Stimulated activated CD4-positive, alpha-beta T cell treated with anti-CD3 and anti-CD28 coated beads, Interleukin-1b, Interleukin-23, amount 100 ng/mL, for 24 hours (primary cell): ENCODE data around the gene NPHP4.

ENCODE experiments used
- DNase-seq, 4 experiments: peaks; one replicate each; pipeline ENCODE4 v3.0.0-alpha.2; 2020; ENCODE audit warnings: low read depth in 4 of 4, low spot score in 1 of 4

NPHP4 gene

DNA sequence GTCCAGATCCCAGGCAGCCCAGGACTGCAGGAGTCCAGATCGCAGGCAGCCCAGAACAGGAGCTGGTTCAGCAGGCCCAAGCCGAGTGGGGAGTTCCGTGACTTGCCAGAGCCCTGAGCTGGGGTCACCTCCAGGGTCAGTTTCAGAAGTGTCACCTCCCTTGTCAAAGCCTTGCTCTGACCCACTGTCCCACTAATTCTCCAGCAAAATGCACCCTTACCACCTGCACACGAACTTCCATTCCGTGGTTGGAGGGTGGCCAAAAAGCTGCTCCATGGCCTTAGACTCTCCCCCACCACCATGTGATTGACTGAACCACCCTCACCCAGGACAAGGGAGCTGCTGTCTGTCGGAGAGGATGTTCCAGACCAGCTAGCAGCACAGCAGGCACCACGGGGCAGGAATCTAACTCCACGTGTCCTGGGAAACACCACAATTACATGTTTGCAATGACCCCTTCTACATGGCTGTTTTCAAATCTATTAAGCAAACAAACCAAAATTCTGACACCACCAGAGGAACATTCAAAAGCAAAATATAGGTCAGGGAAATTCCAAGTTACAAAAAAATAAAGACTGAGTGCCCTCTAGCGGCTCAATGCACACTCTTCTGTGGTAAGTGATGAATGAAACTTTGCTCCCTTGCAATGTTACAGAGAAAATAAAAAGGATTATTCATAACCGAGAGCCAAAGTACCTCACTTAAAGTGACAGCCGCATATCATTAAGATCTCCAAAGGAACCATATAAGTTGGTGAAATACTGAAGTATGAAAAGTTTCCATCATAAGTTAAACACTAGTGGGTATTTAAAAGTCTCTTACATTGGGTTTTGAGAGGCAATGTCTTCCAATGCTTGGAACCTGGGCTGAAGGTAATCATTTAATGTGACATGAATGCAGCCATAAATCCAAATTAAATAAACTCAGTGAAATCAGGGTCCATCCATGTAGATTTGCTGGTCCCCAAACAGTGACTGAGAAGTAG is 76.3 kb downstream of the NPHP4 start:
- DNase-seq: peak in 1 of 4 experiments; percentile 7

GRCh38 chr1:5914676-5915365 is 77.4 kb downstream of the NPHP4 start:
- DNase-seq: no peak

DNA sequence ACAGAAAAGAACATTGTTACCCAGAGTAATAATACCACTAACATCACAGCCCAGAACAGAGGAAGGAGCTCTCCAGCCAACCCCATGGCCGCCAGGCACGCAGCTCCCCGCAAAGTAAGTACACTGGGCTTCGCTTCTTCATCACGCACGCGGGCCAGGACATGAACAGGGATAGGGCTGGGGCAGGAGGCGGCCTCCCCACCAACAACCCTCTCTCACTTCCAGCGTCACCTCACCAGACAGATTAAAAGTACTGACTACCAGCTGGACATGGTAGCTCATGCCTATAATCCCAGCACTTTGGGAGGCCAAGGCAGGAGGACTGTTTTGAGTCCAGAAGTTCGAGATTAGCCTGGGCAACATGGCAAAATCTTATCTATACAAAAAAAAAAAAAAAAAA is 78.3 kb downstream of the NPHP4 start:
- DNase-seq: no peak

GRCh38 chr1:5913078-5913845 is 79.0 kb downstream of the NPHP4 start:
- DNase-seq: no peak

DNA sequence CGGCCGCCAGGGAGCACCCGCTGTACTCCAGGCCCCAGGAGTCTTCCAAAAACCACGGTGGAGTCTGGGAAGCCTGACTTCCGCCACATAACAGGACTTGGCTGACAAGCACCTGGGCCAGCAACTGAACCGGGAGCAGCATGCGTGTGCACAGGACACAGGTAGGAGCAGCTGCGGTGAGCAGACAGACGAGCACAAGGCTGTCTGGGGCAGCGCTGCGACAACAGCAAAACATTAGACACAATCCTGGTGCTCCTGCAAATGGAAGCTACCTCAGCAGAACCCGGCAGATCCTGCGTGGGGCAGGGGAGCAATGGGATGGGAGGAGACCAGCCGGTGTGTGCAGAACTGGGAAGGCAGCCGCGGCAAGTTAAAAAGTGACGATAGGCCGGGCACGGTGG is 80.4 kb downstream of the NPHP4 start:
- DNase-seq: no peak

- no peak for DNase-seq
These were observed 81.1 kb downstream of the NPHP4 start for GRCh38 chr1:5911157-5911556.

- no peak for DNase-seq
These were observed 81.6 kb downstream of the NPHP4 start for GRCh38 chr1:5910666-5911065.

DNA sequence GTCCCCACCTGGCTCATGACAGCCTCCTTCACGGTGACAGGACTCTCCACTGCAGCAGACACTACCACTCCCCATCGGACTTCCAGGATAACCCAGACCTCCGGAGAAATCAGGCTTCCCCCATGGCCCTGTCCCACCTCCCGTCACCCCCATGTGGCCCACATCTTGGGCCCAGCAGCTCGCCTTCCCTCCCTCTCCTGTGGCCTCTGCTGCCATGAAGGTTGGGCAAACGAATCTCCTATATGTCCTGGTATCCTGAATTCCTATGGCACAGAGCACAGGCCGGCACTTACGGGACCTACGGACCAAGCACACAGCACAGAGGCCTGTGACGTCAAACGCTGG is 82.0 kb downstream of the NPHP4 start:
- no peak for DNase-seq

DNA sequence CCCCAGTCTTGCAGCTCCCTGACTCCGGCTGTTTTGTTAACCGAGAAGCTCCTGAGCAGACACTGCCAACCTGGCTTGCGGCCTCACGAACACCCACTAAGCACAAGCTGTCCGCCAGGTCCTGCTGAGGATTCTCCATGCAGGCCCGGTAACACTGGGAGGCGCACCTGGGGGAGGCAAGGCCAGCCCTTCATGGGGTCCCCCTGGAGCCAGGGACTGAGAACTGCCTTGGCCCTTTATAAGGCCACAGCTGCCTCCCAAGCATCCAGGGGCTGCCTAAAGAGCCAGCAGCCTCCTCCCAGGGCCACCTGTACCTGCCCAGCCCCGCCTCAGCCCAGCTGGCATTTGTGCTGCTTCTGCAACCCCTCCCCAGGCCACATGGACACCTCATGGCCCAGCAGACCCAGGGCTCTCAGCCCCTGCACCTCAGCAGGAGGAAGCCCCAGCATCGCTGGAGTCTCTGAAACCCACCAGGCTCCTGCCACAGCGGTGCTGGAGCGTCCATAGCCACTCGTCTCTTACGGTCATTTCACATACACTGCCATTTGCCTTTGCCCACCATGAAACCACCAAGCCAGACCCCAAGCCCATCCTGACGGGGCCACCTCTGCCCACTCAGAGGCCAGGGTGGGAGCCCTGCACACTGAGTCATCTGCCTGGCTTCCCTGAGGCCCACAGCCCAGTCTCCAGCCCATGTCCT is 82.5 kb downstream of the NPHP4 start:
- DNase-seq: no peak

DNA sequence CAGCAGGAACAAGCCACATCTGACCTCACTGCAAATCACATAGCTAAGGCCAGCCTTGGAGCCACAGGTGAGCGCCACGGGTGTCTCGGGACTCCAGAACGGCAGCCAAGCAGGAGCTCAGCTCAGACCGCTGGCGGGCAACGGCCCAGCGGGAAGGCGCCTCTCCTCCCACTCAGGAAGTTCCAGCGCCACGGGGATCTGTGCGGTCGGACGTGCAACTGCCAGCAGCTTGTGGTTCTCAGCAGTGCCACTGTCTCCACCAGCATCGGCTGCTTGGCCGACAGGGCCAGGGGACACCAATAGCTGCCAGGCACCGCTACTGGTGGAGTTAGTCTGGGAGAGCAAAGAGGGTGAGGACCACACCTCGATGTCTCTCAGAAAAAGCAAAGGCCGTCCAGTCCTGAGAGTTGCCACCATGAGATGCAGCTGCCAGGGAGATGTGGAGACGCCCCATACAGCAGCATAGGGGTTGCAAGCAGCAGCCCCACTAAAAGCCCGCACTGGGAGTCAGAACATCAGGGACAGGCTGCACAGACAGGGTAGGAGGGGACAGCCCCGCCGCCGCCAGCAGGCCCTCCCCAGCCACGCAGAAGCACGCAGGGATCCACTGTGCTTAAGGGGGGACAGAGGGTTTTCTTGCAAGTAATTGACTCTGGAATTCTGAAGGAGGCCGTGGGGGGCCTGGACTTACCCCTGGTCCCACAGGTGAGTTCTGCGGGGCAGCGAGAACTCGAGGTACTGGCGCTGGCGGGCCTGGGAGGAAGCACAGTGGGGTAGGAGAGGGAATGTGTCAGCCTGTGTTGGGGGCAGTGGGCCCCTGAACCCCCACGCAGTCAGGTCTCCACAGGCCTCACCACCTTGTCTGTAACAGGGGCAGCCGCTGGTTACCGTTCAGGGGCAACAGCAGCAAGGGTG is 83.5 kb downstream of the NPHP4 start:
- DNase-seq: no peak

- DNase-seq: no peak
These were observed 84.3 kb downstream of the NPHP4 start for GRCh38 chr1:5907966-5908365.

DNA sequence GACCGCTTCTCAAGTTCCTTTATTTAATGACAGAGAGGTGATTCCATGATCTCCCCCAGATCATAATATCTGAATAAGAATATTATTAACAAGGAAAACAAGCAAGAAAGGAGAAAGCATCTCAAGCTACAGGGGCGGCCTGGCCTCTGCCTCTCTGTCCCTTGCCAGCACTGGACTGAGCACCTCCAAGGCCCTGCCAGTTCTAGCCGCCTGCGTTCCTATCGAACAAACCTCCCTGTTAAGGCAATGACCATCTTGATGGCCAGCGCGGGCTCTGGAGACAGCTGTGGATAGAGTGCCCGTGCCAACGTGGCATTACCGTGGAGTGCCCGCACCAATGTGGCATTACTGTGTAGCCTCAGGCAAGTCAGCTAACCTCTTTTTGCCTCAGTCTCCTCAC is 84.8 kb downstream of the NPHP4 start:
- DNase-seq: no peak

DNA sequence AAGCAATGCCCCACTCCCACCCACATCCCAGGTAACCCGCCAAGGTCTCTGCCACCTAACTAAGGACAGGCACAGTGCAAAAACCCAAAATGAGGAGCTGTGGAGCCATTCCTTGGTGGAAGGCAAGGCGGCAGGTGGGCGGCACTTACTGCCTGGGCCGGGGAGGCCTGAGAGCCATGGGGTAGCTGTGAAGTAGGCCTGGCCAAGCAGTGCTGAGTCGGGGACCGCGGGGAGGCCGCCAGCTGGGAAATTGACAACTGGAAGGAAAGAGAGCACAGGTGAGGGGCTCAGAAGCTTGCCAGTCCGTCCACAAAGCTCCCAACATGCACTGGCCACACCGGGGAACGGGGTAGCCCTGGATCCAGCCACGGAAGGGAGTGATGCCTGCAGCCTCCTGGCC is 85.3 kb downstream of the NPHP4 start:
- no peak for DNase-seq

- no peak for DNase-seq
These were observed 86.1 kb downstream of the NPHP4 start for GRCh38 chr1:5906116-5906515.

- no peak for DNase-seq
These were observed 86.8 kb downstream of the NPHP4 start for GRCh38 chr1:5905436-5905835.

DNA sequence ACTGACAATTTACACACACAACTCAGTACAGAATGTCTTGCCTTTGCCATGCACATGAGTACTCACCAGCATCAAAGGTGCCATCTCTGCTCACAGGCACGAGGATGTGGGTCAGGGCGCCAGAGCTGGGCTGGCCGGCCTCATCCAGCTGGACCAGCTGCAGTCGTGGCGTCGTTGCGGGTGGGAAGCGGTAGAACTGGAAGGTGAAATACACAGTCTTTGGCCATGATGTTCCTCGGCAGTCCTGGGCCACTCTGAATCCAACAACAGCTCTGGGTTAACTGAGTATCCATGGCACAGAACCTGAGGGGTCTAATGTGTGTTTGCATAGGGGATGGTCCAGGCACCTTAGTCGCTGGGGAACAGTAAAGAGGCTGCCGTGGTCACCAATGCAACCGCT is 87.7 kb downstream of the NPHP4 start:
- no peak for DNase-seq

- no peak for DNase-seq
These were observed 88.5 kb downstream of the NPHP4 start for GRCh38 chr1:5903680-5904079.

GRCh38 chr1:5903031-5903430 is 89.2 kb downstream of the NPHP4 start:
- DNase-seq: no peak

DNA sequence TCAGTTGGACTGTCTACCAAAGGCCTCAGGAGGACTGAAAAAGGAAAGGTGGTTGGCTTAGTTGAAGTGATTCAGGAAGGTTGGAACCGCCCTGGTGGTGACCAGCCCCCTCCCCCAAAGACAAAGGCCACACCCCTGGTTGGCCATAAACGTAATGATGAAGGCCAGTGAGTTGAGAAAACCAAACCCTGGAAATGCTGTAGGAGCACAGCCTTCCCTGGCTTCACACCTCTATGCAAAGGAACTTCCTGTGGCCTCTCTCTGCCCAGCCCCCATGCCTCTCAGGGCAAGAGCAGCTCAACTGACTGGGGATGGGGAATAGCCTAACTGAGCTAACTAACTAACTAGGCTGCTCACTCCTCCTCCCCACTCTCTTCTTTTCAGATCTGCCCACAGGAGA is 90.4 kb downstream of the NPHP4 start:
- DNase-seq: no peak

DNA sequence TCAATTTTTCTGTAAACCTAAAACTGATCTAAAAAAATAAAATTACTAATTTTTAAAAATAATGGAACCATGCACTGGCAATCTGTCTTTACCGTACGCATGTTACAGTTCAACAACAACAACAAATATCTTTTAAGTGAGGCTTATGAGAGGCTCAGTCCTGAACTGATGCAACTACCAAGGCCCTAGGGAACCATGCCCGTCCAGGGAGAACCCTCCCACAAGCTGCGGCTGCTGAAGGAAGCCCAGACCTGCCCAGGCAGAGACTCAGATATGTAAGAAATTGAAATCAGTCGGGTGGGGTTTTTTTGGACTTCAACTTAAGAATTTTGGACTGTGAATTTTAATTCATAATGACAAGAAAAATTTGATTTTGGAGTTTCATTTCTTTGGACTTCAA is 91.1 kb downstream of the NPHP4 start:
- DNase-seq: no peak
